ENCODE results near the gene SPRR2D. TPM values are rescaled to one million over a fixed set of nuclear protein-coding genes. Genes with fewer than 3 reads are reported as not detected.
"Not testable (repeated sequence)": the region's sequence is repeated elsewhere in the genome, so short reads cannot be mapped to it uniquely, and the experiment has no call there.

SPRR2D gene
- total RNA-seq = not detected
- long read RNA-seq = 0 reads

DNA sequence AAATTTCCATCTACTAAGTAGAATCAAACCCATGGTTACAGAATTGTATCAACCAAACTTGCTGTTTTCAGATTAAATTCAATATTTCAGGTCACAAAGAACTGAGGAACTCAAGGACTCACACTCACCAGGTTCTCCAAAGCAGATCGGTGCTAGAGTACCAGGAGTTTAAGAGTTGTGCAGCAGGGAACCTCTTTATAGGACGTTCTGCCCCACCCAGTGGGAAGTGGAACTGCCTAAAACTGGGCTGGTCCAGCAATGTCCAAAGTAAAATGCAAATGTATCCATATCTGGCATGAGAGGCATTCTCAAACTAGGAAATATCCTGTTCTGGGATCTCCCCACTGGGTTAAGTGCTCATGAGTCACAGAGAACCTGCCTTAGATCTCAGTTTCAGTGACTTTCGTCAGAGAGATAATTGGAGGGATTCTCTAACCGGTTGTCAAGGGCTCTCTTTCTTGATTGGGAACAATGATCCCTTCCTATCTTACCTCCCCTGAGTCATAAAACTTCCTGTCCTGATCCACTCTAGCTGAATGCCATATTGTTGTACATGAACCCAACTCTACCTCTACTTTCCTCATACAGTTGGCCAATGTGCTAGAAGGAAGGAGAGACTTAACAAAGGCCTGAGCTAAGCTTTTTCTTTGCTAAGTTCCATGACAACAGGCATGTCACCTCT, at the start of gene SPRR2D:
Gene SPRR2D, minus strand, starts transcription at position 171 of the 682 bp plus-strand sequence. CDS start 774 bp downstream, outside the sequence.
- intact Hi-C loops (cut with DNase I) = no loop called here
- no peak for DNase-seq (ENCODE audit: low spot score)

DNA sequence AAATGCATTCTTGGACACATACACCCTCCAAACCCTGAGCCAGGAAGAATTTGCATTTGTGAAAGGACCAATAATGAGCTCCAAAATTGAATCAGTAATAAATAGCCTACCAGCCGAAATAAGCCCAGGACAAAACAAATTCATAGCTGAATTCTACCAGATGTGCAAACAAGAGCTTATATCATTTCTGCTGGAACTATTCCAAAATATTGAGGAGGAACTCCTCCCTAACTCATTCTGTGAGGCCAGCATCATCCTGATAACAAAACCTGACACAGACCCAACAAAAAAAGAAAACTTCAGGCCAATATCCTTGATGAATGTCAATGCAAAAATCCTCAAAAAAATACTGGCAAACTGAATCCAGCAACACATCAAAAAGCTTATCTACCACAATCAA, 46.7 kb upstream of the SPRR2D start:
- DNase-seq (ENCODE audit: low spot score) = no peak
- intact Hi-C loops (cut with DNase I) = no loop called here

DNA sequence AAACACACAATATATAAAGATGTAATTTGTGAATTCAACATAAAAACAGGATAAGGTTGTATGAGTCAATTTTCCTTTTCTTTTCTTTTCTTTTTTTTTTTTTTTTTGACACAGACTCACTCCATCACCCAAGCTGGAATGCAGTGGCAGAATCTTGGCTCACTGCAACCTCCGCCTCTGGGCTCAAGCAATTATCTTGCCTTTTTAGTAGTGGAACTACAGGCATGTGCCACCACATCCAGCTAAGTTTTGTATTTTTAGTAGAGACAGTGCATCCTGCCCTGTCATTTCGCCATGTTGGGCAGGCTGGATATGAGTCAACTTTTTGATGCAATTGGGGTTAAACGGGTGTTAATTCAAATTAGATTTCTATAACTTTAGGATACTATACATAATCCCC, 40.8 kb upstream of the SPRR2D start:
- no peak for DNase-seq (ENCODE audit: low spot score)
- intact Hi-C loops (cut with DNase I) = no loop called here

DNA sequence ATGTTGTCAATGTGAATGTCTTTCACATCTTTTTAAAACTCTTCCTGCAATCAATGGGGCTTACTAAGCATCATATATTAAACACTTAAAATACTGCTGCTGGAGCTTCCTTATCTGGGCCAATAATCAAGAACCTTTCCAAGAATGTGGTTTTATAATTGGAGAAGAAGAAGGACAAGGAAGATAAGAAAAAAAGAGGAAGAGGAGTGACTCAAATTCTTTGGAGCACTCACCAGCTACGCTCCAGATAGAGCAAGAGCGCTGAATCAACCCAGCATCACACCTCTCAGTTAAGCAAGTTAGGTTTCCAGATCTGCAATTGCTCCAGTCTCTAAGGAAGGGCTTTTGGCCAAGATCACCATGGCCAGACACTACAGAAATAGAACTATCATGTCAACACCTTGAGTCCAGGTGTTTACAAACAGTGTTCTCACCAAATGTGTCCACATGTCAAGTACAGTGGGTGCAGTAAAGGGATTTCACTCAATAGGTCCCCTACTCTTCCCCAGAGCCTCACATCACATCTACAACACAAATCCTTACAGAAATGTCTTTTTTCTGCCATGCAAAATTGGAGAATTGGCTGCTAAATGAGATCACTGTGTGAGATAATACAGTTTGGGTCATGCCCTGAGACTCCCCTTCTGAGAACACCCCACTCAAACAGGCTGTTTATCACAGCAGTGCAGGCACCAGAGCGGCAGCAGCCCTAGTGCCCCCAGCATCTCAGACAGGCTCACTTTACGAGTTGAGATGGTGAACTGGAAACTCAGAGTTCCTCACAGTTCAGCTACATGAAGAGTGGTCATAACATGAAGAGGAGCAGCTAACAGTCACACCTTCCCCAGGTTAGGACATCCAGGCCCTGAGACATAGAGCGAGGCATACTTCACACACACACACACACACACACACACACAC, 32.1 kb upstream of the SPRR2D start:
- intact Hi-C loops (cut with DNase I) = no loop called here
- no peak for DNase-seq (ENCODE audit: low spot score)

DNA sequence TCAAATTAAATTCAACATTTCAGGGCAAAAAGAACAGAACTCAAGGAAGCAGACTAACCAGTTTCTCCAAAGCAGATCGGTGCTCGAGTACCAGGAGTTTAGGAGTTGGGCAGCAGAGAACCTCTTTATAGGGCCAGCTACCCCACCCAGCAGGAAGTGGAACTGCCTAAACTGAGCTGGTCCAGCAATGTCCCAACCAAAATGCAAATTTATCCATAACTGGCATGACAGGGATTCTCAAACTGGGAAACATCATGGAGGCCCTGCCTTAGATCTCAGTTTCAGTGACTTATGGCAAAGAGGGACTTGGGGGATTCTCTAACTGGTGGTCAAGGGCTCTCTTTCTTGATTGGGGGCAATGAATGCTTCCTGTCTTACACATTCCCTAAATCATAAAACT, 30.6 kb upstream of the SPRR2D start, which contains the start of gene SPRR2B:
Gene SPRR2B, minus strand, starts transcription at position 101 of the 400 bp plus-strand sequence. CDS start 772 bp downstream, outside the sequence.
- no peak for DNase-seq (ENCODE audit: low spot score)
- intact Hi-C loops (cut with DNase I) = no loop called here

DNA sequence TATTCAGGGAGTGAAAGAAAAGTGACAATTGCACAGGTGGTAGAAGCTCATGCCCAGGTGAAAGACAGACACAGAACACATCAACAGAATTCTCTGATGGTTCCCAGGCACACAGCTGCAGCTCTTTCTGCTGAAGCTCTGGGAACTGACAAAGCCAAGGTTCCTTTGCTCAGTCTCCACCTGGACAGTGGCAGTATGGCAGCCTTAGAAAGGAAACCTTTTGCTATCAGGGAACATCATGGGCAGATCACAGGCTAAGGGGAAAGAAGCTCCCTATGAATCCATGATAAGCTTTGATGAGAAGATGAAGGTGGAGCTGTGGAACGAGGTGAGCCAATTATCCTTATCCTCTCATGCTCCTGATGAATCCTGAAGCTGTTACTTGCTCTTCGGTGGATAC, 29.3 kb upstream of the SPRR2D start:
- no peak for DNase-seq (ENCODE audit: low spot score)
- intact Hi-C loops (cut with DNase I) = no loop called here

DNA sequence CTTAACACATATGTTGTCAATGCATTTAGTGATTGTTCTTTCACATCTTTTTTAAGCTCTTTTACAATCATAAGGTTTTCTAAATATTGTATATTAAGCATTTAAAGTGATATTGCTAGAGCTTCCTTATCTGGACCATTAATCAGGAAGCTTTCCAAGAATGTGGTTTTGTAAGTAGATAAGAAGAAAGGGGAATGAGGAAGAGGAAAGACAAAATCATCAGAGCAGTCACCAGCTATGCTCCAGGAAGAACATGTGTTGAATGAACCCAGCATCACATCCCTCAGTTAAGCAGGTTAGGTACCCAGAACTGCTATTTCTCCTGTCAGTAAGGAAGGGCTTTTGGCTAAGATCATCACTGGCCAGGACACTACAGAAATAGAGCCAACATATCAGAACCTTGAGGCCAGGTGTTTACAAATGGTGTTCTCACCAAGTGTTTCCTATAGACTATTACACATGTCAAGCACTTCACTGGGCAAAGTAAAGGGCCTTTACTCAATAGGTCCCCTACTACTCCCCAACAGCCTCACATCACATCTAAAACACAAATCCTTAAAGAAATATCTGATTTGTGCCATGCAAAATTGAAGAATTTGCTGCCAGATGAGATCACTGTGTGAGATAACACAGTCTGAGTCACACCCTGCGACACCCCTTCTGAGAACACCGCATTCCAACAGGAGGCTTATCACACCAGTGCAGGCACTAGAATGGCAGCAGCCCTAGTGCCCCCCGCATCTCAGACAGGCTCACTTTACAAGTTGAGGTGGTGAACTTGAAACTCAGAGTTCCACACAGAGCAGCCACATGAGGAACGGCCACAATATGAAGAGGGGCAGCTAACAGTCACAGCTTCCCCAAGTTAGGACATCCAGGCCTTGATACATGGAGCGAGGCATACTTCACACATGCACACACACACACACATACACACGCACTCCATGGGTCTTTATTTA, 18.2 kb upstream of the SPRR2D start:
- DNase-seq (ENCODE audit: low spot score) = no peak
- intact Hi-C loops (cut with DNase I) = no loop called here

DNA sequence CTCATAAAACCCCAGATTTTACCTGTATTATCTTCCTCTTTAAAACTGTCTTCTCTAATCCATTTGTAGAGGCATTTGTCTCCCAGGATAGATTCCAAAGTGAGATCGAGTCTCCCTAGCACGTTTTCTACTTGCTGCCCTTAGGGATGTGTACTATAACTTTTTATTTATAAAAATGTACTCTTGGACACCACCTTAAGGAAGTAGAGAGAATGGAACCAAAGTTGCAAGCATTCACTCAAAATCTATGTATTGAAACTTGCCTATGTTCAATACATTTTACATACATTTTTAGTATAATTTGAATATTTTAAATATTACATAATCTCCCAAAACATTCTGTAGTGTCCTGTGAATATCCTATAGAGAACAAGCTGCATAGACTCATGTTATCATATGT, 17.2 kb upstream of the SPRR2D start:
- intact Hi-C loops (cut with DNase I) = no loop called here
- DNase-seq (ENCODE audit: low spot score) = no peak

DNA sequence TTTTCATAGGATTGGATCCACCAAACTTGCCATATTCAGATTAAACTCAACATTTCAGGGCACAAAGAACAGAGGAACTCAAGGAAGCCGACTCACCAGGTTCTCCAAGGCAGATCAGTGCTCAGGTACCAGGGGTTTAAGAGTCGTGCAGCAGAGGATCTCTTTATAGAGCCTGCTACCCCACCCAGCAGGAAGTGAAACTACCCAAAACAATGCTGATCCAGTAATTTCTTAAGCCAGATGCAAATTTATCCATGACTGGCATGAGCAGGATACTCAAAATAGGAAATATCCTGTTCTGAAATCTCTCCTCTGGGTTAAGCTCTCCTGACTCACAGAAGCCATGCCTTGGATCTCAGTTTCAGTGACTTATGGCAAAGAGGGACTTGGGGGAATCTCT, 16.5 kb upstream of the SPRR2D start, which contains the start of gene SPRR2A:
Gene SPRR2A, minus strand, starts transcription at position 138 of the 400 bp plus-strand sequence. CDS start 777 bp downstream, outside the sequence.
- intact Hi-C loops (cut with DNase I) = no loop called here
- no peak for DNase-seq (ENCODE audit: low spot score)

DNA sequence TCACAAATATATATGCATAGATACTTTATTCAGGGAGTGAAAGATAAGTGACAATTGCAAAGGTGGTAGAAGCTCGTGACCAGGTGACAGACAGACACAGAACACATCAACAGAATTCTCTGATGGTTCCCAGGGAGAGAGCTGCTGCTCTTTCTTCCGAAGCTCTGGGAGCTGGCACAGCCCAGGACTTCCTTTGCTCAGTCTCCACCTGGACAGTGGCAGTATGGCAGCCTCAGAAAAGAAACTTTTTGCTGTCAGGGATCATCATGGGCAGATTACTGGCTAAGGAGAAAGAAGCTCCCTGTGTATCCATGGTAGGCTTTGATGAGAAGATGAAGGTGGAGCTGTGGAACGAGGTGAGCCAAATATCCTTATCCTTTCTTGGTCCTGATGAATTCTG, 15.2 kb upstream of the SPRR2D start:
- intact Hi-C loops (cut with DNase I); DNase-seq (ENCODE audit: low spot score): not testable (repeated sequence)

DNA sequence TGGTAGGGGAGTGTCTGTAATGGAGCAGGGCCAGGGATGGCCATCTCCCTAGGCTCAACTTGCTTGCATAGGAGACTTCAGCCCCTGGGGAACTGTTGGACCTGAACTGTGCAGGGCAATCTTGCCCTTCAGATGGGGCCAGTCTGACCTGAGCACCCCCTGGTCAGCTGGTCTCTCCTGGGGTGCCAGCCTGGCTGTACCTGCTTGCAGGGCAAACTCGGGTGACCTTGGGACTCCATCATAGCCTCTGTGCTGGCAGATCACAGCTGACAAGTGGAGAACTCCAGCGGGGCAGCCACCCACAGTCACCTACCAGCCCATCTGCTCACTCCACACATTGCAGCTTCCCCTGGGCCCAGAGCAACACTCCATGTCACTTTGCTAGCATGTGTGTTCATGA, 8.3 kb upstream of the SPRR2D start:
- intact Hi-C loops (cut with DNase I) = no loop called here
- DNase-seq (ENCODE audit: low spot score) = no peak

DNA sequence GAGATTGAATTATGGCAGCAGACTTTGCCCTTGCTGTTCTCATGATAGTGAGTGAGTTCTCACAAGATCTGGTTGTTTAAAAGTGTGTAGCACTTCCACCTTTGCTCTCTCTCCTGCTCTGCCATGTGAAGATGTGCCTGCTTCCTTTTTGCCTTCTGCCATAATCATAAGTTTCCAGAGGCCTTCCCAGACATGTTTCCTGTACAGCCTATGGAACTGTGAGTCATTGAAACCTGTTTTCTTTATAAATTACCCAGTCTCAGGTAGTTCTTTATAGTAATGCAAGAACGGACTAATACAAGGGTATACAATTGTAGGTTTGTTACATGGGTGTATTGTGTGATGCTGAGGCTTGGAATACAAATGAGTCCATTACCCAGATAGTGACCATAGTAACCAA, 5.7 kb downstream of the SPRR2D start:
- DNase-seq (ENCODE audit: low spot score) = no peak

DNA sequence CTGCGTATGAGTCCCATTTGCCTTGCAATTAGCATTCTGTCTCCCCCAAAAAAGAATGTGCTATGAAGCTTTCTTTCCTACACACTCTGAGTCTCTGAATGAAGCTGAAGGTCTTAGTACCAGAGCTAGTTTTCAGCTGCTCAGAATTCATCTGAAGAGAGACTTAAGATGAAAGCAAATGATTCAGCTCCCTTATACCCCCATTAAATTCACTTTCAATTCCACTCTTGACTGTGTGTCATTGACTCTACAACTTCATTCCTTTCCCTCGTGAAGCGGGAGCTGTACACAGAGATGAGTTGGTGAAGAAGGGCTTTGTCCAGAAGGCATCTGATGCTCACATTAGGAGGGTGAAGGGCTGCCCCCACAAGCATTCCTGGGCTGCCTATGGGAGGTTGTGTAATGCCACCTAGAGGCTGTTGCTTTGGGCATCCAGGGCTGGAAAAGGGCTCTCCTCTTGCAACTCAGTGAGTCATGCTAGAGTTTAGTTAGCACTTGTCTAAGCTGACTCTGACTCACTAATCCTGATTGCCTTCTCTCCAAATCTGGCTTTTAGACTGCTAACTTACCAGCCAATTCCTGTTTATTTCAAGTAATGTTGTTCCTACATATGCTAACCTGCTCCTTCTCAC, 8.1 kb downstream of the SPRR2D start:
- intact Hi-C loops (cut with DNase I) = no loop called here
- DNase-seq (ENCODE audit: low spot score) = no peak

More for the DNA sequence above, 5.7 kb downstream of the SPRR2D start:
- intact Hi-C loops (cut with DNase I) = no loop called here

DNA sequence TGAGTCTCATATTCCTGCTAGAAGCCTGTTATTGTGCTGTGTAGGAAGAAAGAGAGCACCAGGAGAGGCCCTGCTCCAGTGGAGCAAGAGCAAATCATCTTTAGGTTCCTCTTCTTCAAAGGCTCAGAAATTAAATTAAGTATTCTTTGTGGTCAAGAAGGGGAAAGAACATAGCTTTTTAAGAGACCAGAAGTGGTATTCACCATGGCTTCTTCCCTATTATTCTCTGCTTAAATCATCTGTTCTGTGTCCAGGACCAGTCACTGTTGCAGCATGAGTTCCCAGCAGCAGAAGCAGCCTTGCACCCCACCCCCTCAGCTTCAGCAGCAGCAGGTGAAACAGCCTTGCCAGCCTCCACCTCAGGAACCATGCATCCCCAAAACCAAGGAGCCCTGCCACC, 8.8 kb downstream of the SPRR2D start:
- no peak for DNase-seq (ENCODE audit: low spot score)
- intact Hi-C loops (cut with DNase I) = no loop called here

DNA sequence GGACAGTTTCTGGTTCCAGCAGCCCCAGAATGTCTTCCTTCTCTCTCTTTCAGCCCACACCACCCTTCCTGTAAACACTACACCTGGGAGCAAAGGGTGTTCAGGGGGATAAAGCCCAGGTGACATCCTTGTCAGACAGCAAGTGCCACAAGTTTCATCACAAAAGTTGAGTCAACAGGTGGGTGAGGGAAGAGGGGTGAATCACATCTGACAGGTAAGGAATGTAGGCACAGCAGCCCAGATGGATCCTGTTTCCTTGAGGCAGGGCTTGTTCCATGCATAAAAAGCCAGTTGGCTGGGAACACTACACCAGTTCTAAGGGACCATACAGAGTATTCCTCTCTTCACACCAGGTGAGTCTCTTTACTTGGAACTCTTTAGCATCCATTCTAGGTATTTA, 10.0 kb downstream of the SPRR2D start, which contains the start of gene SPRR1B:
Gene SPRR1B, plus strand, starts transcription at position 309 of the 400 bp plus-strand sequence. CDS start 1,143 bp downstream, outside the sequence.
- DNase-seq (ENCODE audit: low spot score) = no peak
- intact Hi-C loops (cut with DNase I) = no loop called here

DNA sequence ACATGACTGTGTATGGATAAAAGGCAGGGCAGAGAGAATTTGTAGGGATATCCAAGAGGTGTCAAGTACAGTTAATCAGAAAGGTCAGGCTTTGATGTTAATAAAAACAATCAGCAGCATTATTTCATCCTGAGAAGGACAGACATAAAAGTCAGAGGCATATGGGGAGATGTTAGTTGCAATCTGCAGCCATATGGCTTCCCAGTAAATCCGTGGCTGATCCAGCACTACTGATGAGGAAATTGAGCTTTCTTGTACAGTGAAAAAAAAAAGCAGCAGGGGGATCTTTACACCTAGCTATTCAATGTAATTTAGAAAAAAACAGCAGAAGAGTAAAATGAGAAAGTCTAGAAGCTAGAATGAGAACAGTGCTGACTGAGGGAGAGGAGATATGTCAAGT, 12.2 kb downstream of the SPRR2D start:
- no peak for DNase-seq (ENCODE audit: low spot score)
- intact Hi-C loops (cut with DNase I) = no loop called here

DNA sequence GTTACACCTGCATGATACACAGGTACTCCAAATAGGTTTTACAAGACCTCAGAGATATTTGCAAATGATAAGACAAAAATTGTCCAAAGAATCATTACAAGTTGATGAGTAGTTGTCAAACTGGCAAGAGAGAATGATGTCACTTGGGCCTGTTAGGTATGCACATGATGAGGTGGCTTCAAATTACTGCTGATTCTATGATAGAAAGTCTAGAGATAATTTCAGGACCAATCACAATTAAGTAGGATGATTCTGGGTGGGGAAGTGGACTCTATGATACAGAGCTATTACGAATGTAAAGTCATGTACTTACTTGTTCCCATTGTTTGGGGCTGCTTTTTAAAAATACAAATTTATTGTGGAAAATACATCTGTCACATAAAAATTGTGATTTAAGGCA, 15.1 kb downstream of the SPRR2D start:
- intact Hi-C loops (cut with DNase I) = no loop called here
- no peak for DNase-seq (ENCODE audit: low spot score)

DNA sequence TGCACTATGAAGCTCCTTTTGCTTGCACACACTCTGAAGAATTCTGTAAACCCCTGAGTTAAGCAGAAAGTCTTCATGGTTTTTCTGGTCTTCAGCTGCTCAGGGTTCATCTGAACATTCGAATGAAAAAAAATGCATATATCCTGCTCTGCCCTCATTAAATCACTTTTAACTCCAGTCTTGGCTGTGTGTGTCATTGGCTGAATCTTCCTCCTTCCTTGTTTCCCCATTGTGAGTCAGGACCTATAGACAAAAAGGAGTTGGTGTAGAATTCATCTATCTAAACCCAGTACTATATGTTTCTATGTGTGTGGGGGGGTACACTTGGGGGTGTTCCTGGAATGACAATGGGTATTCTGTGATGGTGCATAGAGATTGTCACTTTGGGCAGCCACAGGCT, 16.5 kb downstream of the SPRR2D start:
- intact Hi-C loops (cut with DNase I) = no loop called here
- DNase-seq (ENCODE audit: low spot score) = no peak

DNA sequence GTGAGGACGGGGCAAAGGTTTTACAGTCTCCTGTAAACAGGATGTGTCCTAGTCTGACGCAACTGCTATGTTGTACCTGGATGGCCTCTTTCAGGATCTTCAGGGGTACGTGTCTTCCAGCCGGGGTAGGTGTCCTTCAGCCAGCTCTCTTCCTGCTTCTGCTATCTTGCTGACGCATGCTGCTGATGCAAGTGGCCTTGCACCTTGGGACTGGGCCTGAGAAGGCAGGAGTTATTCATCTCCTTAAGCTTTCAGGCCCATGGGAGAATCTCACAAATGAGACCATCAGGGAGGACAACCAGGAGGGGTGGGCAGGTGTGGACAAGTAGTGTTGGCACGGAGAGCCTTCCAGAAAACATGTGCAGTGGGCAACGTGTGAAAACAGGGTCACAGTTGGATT, 17.8 kb downstream of the SPRR2D start:
- intact Hi-C loops (cut with DNase I) = no loop called here
- no peak for DNase-seq (ENCODE audit: low spot score)

All from cardiac septum (tissue), 1 donor.